Erythroblast (primary cell): ENCODE data around the gene BMAL1.

Experiments used
- GATA1 ChIP-seq: IDR thresholded peaks from 2 replicates; pipeline ENCODE4 v1.6.1; 2011; ENCODE audit warnings: low read depth, mild to moderate bottlenecking, control low read depth, low read length, moderate library complexity
- POLR2A ChIP-seq: IDR thresholded peaks from 2 replicates; pipeline ENCODE4 v1.6.1; 2011; ENCODE audit warnings: mild to moderate bottlenecking, low read length

- TF ChIP-seq POLR2A (no peak), GATA1 (no peak)
Observed at GRCh38 chr11:13287036-13287435, 9.4 kb downstream of the BMAL1 start.
